K562 (cell line): ENCODE data around the gene KNL1. TPM values are rescaled to one million over a fixed set of nuclear protein-coding genes. Genes with fewer than 3 reads are reported as not detected.

Source experiments
- HNRNPH1 ChIP-seq: fragments of 200-400 bp; formaldehyde crosslinking; optimal IDR thresholded peaks from 2 replicates; pipeline ENCODE3; 2017; ENCODE audit warnings: low read depth, mild to moderate bottlenecking, low read length, moderate library complexity
- KHSRP ChIP-seq: fragments of 450-650 bp; IDR thresholded peaks from 2 replicates; pipeline ENCODE4 v1.6.1; 2017
- MAFF ChIP-seq: IDR thresholded peaks from 2 replicates; pipeline ENCODE4 v1.6.1; 2012; ENCODE audit warnings: low read length, improper control_type of control experiment
- PHB2 ChIP-seq: fragments of 450-650 bp; IDR thresholded peaks from 2 replicates; pipeline ENCODE4 v1.6.1; 2017; ENCODE audit warnings: low read depth
- RBM39 ChIP-seq: fragments of 200-400 bp; formaldehyde crosslinking; optimal IDR thresholded peaks from 2 replicates; pipeline ENCODE3; 2018; ENCODE audit warnings: low read depth, low read length
- RREB1 ChIP-seq: fragments of 250-450 bp; sonication (Bioruptor Pico); IDR thresholded peaks from 2 replicates; pipeline ENCODE4 v1.4.0; 2020
- TCF3 ChIP-seq: sonication (generic); formaldehyde crosslinking; IDR thresholded peaks from 2 replicates; pipeline ENCODE4 v1.4.0; 2020; ENCODE audit warnings: mild to moderate bottlenecking, missing genetic modification reagents
- ZBTB26 ChIP-seq: fragments of 450-650 bp; formaldehyde crosslinking; IDR thresholded peaks from 2 replicates; pipeline ENCODE4 v1.4.0; 2022; ENCODE audit warnings: missing genetic modification characterization
- ZNF75A ChIP-seq: fragments of 450-650 bp; formaldehyde crosslinking; IDR thresholded peaks from 2 replicates; pipeline ENCODE4 v1.4.0; 2020; ENCODE audit warnings: mild to moderate bottlenecking
- polyA plus RNA-seq, 8 experiments: library from polyadenylated mRNA; depleted of rRNA in 4 of 8; stranded (reverse) in 5 of 8; unstranded in 3 of 8; fragments of >200 nt; fragmentation: Nextera tagmentation in 2 of 8; fragmentation: Illumina TruSeq in 1 of 8; extraction: Ambion mirVana in 2 of 8; extraction: Trizol in 1 of 8; gene quantifications; 2 replicates each; pipeline versions ENCODE4 v1.2.1 to v1.2.3, GENCODE V29; 2011 to 2014; ENCODE audit warnings: inconsistent platforms in 1 of 8, missing spikeins in 1 of 8
- total RNA-seq, 7 experiments: library from RNA; depleted of rRNA in 6 of 7; stranded (reverse); fragments of >200 nt in 6 of 7; fragmentation: Illumina TruSeq in 2 of 7; extraction: Trizol in 2 of 7; gene quantifications; 2 replicates each; pipeline versions ENCODE4 v1.2.1 to v1.2.3, GENCODE V29; 2011 to 2021; ENCODE audit warnings: low replicate concordance in 1 of 7
- TF ChIP-seq, protein P1 (sequence below), 2 experiments: fragments of 450-650 bp; IDR thresholded peaks; 2 replicates each; pipeline ENCODE4 v1.6.1; 2018; ENCODE audit warnings: mild to moderate bottlenecking in 2 of 2, low read depth in 1 of 2; ENCODE audit not compliant: partially characterized antibody in 2 of 2
- TF ChIP-seq, protein P2 (sequence below): fragments of 450-650 bp; conservative IDR thresholded peaks from 2 replicates; pipeline ENCODE4 v1.6.1; 2016; ENCODE audit warnings: missing genetic modification characterization, low read depth, mild to moderate bottlenecking, missing compliant biosample characterization, moderate library complexity
- TF ChIP-seq, protein P3 (sequence below): IDR thresholded peaks from 2 replicates; pipeline ENCODE4 v1.6.1; 2016; ENCODE audit warnings: missing genetic modification characterization, missing compliant biosample characterization

Gene KNL1
- total and polyA plus RNA-seq, 9 of the 15 experiments (the other 6 are each of a cell fraction or from before 2014, with no cell fraction given): 14.5 to 65.4 (median 34.6) TPM

- TF ChIP-seq, protein P1, sequence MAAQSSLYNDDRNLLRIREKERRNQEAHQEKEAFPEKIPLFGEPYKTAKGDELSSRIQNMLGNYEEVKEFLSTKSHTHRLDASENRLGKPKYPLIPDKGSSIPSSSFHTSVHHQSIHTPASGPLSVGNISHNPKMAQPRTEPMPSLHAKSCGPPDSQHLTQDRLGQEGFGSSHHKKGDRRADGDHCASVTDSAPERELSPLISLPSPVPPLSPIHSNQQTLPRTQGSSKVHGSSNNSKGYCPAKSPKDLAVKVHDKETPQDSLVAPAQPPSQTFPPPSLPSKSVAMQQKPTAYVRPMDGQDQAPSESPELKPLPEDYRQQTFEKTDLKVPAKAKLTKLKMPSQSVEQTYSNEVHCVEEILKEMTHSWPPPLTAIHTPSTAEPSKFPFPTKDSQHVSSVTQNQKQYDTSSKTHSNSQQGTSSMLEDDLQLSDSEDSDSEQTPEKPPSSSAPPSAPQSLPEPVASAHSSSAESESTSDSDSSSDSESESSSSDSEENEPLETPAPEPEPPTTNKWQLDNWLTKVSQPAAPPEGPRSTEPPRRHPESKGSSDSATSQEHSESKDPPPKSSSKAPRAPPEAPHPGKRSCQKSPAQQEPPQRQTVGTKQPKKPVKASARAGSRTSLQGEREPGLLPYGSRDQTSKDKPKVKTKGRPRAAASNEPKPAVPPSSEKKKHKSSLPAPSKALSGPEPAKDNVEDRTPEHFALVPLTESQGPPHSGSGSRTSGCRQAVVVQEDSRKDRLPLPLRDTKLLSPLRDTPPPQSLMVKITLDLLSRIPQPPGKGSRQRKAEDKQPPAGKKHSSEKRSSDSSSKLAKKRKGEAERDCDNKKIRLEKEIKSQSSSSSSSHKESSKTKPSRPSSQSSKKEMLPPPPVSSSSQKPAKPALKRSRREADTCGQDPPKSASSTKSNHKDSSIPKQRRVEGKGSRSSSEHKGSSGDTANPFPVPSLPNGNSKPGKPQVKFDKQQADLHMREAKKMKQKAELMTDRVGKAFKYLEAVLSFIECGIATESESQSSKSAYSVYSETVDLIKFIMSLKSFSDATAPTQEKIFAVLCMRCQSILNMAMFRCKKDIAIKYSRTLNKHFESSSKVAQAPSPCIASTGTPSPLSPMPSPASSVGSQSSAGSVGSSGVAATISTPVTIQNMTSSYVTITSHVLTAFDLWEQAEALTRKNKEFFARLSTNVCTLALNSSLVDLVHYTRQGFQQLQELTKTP (IDR thresholded peaks at IDR 0.05; ENCODE audit: low read depth in 1 of 2, partially characterized antibody in 2 of 2): peak in 1 of 2 experiments; percentile 37
- TF ChIP-seq PHB2 (no peak), MAFF (no peak), RBM39 (no peak), HNRNPH1 (no peak), ZNF75A (CRISPR knock-in tag) (no peak), KHSRP (no peak), RREB1 (CRISPR knock-in tag) (0 out of 2 replicates have a peak, but pooled peaks have one; percentile 38), TCF3 (no peak), ZBTB26 (no peak)
- TF ChIP-seq, protein P2, sequence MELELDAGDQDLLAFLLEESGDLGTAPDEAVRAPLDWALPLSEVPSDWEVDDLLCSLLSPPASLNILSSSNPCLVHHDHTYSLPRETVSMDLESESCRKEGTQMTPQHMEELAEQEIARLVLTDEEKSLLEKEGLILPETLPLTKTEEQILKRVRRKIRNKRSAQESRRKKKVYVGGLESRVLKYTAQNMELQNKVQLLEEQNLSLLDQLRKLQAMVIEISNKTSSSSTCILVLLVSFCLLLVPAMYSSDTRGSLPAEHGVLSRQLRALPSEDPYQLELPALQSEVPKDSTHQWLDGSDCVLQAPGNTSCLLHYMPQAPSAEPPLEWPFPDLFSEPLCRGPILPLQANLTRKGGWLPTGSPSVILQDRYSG (tag): no peak
- TF ChIP-seq, protein P3, sequence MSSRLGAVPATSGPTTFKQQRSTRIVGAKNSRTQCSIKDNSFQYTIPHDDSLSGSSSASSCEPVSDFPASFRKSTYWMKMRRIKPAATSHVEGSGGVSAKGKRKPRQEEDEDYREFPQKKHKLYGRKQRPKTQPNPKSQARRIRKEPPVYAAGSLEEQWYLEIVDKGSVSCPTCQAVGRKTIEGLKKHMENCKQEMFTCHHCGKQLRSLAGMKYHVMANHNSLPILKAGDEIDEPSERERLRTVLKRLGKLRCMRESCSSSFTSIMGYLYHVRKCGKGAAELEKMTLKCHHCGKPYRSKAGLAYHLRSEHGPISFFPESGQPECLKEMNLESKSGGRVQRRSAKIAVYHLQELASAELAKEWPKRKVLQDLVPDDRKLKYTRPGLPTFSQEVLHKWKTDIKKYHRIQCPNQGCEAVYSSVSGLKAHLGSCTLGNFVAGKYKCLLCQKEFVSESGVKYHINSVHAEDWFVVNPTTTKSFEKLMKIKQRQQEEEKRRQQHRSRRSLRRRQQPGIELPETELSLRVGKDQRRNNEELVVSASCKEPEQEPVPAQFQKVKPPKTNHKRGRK (tag): no peak
These were observed 29.3 kb upstream of the KNL1 start, which contains the start of gene CCDC32 (continued) for GRCh38 chr15:40564591-40565332.
